ENCODE data around the gene SH2D2A. TPM values are rescaled to one million over a fixed set of nuclear protein-coding genes. Genes with fewer than 3 reads are reported as not detected.

SH2D2A gene
- total RNA-seq (1 to 10 TPM in 4 of 7 donors, under 1 TPM in 3; 0.40 to 2.8 (median 1.4) TPM), polyA plus RNA-seq (under 1 TPM; 0.19 to 0.65 TPM)
- long read RNA-seq, donor 1: 0 reads
- long read RNA-seq, donor 2: 0 reads
- long read RNA-seq, donor 3, partial matches to known transcripts: 0 of 1 reads
- long read RNA-seq, donor 3, other reads (novel, unspliced or antisense): 0 of 1 reads

GRCh38 chr1:156816561-156817328, at the start of gene SH2D2A:
TSS of gene SH2D2A (minus strand) at chr1:156816848. CDS start at chr1:156816708, 140 bp downstream.
- Histone ChIP-seq H3K27ac (peak within 1 kb of the TSS in 1 of 2 donors; percentile 30), H3K4me3 (no peak within 1 kb of the TSS), H3K4me1 (ENCODE audit: insufficient read depth) (peaks cover 5% of the 10 kb centered on the region), H3K9me3 (no peaks in the 10 kb centered on the region), H3K36me3 (no peaks in the 10 kb centered on the region), H3K27me3 (no peaks in the 10 kb centered on the region)
- WGBS, 3 donors: 38 to 50% (median 40%) methylated on average over 10 of the region's 10 CpGs
- intact Hi-C loops (cut with DNase I): no loop called here
- TF ChIP-seq EP300 (IDR thresholded peaks at IDR 0.05) (no peak), POLR2A (IDR thresholded peaks at IDR 0.05) (no peak), CTCF (IDR thresholded peaks at IDR 0.05) (no peak)
- DNase-seq: peak in 1 of 5 donors; percentile 30

- Histone ChIP-seq H3K27ac (no peak overlapping the region), H3K36me3 (no peaks in the 10 kb centered on the region), H3K27me3 (peaks cover 9% of the 10 kb centered on the region), H3K4me3 (no peak overlapping the region), H3K4me1 (ENCODE audit: insufficient read depth) (peaks cover under 1% of the 10 kb centered on the region), H3K9me3 (no peaks in the 10 kb centered on the region)
- intact Hi-C loops (cut with DNase I): loop anchor here in 1 of 4 donors (10.0 kb wide), 1 partner anchor 171 kb away; no protein-coding TSS in a partner anchor
- WGBS, 3 donors: 78 to 85% (median 83%) methylated on average over 4 of the region's 4 CpGs
- no peak for TF ChIP-seq POLR2A (IDR thresholded peaks at IDR 0.05)
- TF ChIP-seq EP300 (IDR thresholded peaks at IDR 0.05): no peak
- TF ChIP-seq CTCF (IDR thresholded peaks at IDR 0.05): no peak
- DNase-seq: no peak
These were observed 49.2 kb upstream of the SH2D2A start for GRCh38 chr1:156865865-156866248.

GRCh38 chr1:156865258-156865657, 48.6 kb upstream of the SH2D2A start:
- DNase-seq: no peak

GRCh38 chr1:156864796-156865195, 48.1 kb upstream of the SH2D2A start:
- DNase-seq: no peak
- 79 to 100% (median 90%) methylated on average over 4 of the region's 4 CpGs for WGBS, 3 donors
- intact Hi-C loops (cut with DNase I): loop anchor here in 2 of 4 donors (5.0 to 10.0 kb wide), 2 partner anchors 170 to 522 kb away; no protein-coding TSS in a partner anchor
- Histone ChIP-seq H3K4me3 (no peak overlapping the region), H3K9me3 (no peaks in the 10 kb centered on the region), H3K4me1 (ENCODE audit: insufficient read depth) (peaks cover 2% of the 10 kb centered on the region), H3K27me3 (peaks cover 9% of the 10 kb centered on the region), H3K36me3 (no peaks in the 10 kb centered on the region), H3K27ac (no peak overlapping the region)
- TF ChIP-seq CTCF (IDR thresholded peaks at IDR 0.05): no peak
- TF ChIP-seq EP300 (IDR thresholded peaks at IDR 0.05): no peak
- TF ChIP-seq POLR2A (IDR thresholded peaks at IDR 0.05): no peak

More at GRCh38 chr1:156865258-156865657, 48.6 kb upstream of the SH2D2A start:
- H3K36me3 ChIP-seq: no peaks in the 10 kb centered on the region
- H3K4me3 ChIP-seq: no peak overlapping the region
- TF ChIP-seq POLR2A (IDR thresholded peaks at IDR 0.05): no peak
- TF ChIP-seq CTCF (IDR thresholded peaks at IDR 0.05): no peak
- no peak for TF ChIP-seq EP300 (IDR thresholded peaks at IDR 0.05)
- 80 to 89% (median 82%) methylated on average over 9 of the region's 9 CpGs for WGBS, 3 donors
- H3K9me3 ChIP-seq: no peaks in the 10 kb centered on the region
- peaks cover 9% of the 10 kb centered on the region for H3K27me3 ChIP-seq
- no peak overlapping the region for H3K27ac ChIP-seq
- H3K4me1 ChIP-seq (ENCODE audit: insufficient read depth): peaks cover 2% of the 10 kb centered on the region
- intact Hi-C loops (cut with DNase I): loop anchor here in 1 of 4 donors (10.0 kb wide), 1 partner anchor 170 kb away; no protein-coding TSS in a partner anchor
